DMS 273 (cell line): ENCODE results near the gene PLCL1.

ENCODE experiments used
- DNase-seq: peaks from one replicate; lab custom pipeline; 2025; ENCODE audit not compliant: unreplicated experiment; lab: John Stamatoyannopoulos, UW

The PLCL1 gene

DNA sequence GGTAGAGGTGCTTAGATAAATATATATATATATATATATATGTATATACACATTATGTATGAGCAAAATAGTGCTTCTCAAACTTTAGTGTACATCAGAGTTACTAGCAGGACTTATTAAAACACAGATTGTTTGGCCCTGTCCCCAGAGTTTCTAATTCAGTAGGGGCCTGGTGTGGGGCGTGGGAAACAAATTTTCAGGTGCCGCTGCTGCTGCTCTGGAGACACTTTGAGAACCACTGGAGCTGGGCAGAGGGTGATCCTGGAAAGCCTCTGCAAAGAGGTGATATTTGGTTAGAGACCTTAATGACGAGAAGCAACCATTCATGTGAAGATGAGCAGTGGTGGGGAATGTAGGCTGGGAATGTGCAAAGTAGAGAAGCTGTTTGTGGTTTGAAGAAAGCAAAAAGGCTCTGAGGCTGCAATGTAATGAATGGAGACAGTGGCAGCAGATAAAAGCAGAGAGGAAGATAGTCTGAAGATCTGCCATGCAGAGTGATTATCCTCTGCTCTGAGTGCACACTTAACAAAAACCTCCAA lies 142.9 kb downstream of the PLCL1 start:
- no peak for DNase-seq

DNA sequence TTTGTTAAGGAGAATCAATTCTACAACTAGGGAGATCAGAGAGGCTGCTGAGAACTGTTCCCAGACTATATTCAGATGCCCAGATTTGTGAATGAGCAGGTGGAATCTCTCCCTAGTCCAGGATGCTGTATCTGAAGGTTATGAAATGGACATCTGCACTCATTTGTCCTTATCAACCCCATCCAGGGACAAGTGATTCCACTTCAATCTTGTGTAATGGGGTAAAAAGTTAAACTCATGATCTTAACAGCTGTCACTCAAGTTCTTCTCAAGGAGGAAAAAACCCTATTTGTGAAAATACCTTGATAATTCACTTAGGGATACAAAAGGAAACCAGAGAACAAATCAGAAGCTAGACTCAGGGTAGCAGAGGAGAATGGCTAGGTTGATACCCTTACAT lies 144.8 kb downstream of the PLCL1 start:
- no peak for DNase-seq

DNA sequence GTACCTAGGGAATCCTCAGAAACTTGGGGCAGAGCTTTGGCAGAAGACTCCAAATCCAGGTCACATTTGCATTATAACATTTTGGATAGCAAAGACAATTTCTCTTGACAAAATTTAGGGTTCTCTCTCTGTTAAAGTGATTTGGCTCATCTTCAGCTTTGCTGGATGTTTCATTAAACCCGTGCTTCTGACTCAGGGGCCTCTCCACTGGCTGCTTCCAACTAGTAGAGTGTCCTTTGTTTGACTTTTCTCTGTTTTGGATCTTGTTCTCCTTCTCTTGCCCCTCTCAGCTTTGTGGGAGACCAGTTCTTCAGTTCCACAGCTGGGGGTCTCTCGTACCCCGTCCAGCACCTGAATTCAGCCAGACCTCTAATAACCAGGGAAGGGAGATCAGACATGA lies 145.6 kb downstream of the PLCL1 start:
- DNase-seq: no peak

DNA sequence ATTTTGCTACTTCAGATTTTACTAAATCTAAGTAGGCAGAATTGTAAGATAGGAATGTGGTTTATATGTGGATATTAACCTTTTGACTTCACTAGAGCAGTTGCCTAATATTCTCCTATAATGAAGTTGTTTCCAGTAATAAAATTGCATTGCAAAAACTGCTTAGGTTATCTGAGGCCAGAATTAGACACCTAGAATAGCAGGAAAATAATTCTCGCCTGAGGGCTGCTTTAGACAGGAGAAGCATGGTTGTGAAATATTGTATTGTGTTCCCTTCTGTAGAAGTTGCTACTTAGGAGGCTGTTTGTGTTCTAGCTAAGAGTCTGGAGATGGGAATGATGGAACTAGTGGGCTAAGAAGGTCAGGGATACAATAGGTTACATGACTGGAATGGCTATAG lies 146.3 kb downstream of the PLCL1 start:
- no peak for DNase-seq

DNA sequence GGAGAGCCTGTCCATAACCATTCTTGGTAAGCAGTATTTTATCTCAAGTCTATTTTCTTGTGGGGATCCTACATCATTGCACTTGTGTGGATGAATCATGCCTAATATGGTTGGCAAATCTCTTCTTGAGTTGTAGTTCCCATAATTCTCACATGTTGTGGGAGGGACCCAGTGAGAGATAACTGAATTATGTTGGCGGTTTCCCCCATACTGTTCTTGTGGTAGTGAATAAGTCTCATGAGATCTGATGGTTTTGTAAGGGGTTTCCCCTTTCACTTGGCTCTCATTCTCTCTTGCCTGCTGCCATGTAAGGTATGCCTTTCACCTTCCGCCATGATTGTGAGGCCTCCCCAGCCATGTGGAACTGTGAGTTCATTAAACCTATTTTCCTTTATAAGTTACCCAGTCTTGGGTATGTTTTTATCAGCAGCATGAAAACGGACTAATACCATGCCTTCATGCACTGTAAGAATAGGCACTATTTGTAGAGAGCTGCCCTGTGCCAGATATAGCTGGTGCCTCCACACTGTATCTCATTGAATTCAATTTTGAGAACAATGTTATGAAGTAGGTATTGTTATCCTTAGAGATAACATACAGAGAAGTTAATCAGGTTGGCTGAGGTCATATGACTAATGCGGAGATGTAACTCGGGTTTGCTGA lies 148.3 kb downstream of the PLCL1 start:
- no peak for DNase-seq

DNA sequence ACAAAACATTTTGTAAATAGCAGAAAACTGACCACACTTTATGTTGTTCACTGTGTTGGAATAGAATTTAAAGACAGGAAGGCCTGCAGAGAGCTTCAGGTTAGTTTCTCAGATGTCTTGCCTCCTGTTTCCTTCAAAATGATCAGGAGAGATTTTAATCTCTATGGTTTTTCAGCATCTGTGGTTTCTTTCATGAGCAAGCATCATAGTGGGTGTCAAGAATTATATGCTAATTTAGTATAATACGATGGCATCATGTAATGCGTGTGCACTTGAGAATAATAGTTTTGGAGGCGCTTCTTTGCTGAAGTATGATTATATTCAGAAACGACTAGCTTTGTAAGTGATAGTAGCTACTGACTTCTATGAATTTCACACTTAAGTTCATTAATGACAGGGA lies 149.9 kb downstream of the PLCL1 start:
- DNase-seq: no peak

DNA sequence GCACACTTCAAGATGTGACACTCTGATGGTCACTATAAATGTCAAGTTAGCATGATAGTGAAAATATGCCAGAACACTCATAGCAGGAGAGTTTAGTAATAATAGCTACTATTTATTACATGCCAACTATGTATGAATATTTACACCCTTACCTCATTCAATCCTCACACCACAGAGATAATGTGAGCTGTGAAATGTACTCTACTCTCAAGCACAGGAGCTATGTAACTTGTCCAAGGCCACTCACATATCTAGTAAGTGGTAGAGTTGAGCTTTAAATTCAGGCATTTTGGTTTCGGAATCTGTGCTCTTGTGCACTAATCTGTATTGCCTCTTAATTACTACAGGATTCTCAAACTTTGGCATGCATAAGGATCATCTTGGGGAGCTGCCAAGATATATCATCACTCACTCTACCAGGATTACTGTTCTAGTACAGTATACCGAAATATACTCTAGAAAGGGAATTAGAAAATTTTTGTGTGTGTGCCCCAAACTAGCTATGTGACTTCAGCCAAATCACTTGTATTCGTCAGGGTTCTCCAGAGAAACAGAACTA lies 154.3 kb downstream of the PLCL1 start:
- DNase-seq: no peak

DNA sequence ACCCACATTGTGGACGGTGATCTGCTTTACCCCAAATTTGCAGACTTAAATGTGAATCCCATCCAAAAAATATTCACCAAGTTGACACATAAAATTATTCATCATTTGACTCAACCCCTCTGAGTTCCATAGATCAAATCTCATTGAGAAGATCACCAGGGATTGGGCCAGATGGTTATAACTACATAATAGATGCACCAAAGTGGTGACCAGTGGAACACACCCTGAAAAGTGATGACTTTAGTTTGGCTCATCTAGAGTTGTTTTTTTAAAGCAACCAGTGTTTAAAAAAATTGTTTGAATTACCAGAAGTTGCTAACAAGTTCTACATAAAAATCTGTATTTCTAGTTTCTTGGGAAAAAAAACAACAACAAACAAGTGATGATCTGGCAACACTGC lies 155.0 kb downstream of the PLCL1 start:
- no peak for DNase-seq

DNA sequence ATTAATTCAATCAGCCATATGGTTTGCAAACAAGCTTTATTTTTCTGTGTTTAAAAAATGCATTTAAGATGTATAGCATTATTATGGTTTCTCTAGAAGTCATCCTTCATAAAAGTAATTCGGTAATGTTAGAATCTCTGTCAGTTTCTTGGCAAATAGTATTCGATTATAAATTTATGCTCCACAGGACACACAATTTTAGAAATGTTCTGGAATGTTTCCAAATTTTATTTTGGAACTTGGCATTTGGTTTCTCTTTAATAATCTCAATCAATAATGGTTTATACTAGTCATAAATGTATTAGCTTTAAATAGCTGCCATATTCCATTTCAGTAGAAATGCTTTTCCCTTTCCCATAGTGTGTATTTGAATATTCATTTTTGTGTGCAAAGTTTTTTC lies 156.4 kb downstream of the PLCL1 start:
- no peak for DNase-seq

DNA sequence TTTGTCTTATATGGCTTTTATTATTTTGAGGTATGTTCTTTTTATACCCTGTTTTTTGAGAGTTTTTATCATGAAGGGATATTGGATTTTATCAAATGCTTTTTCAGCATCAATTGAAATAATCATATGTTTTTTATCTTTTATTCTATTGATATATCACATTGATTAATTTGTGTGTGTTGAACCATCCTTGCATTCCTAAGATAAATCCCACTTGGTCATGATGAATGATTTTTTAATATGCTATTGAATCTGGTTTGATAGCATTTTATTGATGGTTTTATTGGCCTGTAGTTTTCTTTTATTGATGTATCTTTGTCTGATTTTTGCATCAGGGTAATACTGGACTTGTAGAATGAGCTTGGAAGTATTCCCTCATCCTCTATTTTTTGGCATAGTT lies 160.3 kb downstream of the PLCL1 start:
- DNase-seq: no peak

DNA sequence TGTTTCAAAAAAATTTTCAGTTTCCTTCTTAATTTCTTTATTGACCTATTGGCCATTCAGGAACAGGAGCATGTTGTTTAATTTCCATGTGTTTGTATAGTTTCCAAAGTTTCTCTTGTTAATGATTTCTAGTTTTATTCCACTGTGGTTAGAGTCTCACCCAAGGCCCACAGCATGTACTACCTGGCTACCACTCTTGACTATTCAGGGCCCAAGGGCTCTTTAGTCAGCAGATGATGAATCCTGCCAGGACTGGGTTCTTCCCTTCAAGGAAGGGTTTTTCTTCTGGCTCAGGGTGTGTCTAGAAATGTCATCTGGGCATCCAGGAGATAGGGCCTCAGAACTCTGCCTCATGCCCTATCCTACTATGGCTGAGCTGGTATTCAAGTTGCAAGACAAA lies 161.4 kb downstream of the PLCL1 start:
- DNase-seq: no peak

DNA sequence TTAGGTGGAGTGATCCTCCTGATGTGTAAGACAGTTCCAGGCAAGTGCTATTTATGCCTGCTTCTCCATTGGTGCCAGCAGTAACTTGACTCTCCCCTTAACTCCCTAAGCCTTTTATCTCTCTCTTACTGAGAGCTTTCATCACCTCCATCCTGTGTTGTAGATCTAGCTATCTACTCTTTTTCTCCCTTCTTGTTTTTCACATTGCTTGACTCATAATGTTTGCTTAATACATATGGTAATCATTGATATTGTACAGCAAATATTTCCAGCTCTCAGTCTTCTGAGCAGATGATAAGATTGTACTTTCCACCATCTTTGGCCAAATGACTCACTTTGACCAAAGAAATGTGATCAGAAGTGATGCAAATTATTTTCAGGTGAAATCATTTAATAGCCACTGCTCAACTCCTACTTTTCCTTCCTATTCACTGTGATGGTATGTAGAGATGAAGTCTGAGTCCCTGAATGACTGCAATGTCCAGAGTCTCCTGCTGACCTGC lies 165.0 kb downstream of the PLCL1 start:
- DNase-seq: no peak

DNA sequence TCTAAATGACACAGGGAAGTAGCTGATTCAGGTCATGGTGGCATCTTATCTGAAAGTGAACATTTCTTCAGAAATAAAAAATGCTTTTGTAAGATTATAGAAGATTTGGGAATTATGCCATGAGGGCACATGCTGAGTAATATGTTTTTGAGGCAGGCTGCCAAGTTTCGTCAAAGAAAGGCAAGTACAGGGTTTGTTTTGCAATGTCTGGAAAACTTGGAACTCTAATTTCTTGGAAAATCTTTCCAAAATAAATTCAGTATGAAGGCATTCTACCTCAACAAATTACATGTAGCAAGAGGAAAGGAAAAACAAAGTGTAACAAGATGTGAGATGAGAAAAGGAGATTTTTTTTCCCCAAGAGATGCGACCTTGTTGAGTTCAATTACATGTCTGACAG lies 167.7 kb downstream of the PLCL1 start:
- DNase-seq: no peak

DNA sequence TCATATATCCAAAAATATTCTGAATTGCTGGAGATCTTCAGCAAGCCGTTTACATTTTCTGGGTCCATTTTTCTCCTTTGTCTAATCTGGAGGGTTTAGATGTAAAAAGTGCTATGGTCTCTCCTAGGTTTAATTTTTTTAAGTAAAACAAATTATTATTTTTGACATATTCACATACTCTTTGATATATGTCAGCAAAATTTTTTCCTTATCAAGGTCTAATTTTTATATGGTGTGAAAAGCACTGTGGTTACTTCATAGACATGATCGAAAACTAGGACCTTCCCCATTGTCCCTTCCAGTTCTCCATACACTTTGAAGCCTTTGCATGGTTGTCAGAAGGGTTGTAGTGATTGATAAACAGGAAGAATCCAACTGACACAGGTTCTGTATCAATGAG lies 168.2 kb downstream of the PLCL1 start:
- DNase-seq: no peak

DNA sequence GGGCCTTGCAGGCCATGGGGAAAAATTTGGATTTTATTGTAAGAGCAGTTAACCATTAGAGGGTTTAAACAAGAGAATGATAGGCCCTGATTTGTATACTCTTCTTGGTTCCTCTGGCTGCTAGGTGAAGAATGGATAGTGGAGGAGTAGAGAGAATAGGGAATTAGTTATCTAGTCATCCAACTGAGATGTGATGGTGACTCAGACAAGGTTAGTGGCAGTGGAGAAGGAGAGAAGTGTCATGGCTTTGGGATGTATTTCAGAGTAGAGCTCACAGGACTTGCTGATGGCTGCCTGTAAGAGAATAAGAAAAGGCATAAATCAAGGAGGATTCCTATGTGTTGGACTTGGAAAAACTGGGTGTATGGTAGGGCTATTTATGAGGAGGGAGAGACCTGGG lies 169.4 kb downstream of the PLCL1 start:
- DNase-seq: no peak

DNA sequence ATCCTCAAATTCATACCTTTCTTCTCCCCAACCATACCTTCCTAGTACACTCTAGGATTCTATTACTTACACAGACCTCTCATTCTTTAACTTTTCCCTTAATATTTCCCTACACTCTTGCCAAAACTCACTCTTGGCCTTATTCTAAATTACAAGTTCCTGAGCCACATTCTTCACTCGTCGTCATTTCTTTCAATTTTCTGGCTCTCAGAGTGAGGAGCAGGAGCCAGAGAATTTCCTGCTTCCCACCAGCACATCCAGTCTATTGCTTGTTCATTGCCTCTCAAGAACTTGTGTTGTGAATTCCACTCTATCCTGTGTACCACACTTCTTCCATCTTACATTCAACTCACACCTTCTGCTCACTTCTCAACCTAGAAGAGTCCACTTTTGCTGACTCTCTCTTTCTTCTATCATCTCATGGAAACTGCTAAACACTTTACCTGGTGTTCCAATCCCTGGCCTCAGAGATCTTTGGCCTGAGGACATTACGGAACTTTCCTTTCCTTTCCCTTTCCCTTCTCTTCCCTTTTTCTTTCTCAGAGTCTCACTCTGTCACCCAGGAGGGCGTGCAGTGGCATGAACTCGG lies 171.6 kb downstream of the PLCL1 start:
- no peak for DNase-seq

DNA sequence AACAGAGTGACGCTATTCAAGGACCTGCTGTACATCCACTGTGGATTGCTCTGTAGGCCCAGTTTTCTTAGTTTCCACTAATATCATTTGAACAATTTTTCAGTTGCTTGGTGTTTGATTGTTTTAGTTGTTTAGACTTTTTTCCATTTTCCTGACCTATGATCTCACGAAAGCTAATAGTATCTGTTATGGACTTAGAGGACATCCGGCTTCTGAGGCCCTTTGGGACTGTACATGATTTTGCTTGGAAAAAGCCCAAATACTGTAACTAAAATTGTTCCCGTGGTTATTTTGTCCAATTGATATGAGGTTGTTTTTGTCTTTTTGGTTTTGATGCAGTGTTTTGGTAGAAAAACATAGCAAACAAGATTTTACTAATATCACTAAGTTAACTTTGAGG lies 174.6 kb downstream of the PLCL1 start:
- DNase-seq: no peak

DNA sequence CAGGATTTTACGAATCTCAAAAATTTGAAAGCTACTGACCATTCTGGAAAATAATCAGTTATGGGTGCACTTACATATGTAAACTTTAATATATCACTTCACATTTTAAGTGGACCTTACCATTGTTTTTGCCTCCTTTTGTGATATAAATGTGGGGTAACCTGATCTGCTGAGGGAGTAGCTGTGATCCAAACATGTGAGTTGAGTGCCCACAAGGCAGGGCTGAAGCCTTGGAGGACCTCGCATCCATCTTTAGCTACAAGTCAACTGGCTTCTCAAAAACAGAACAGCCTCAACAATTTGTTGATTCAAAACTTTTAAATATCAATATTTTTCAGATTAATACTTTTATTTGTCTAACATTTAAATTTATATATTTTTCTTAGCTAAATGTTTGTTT lies 178.2 kb downstream of the PLCL1 start:
- no peak for DNase-seq

DNA sequence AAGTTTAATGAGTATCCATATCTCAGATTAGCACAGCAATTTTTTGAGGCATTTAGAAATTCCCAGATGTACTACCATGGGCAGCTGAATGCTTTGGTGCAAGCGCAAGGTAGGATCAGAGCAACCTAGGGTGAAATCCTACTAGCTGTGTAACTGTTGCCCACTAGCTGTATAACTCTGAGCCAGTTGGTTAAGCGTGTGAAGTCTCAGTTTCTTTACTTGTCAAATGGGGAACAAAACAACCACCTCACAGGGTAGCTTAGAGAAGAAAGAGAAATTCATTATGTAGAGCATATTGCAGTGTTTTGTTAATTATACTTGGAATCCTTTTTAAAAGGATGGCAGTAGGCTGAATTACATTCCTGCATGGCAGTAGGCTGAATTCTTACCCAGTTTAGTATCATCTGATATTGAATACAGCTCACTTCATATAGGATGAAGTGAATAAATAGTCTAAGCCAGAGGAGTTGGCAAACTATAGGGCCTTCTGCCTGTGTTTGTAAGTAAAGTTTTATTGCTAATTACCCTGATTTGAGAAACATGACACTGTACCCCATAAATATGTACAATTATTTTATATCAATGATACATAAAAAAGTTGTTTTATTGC lies 180.7 kb downstream of the PLCL1 start:
- no peak for DNase-seq

DNA sequence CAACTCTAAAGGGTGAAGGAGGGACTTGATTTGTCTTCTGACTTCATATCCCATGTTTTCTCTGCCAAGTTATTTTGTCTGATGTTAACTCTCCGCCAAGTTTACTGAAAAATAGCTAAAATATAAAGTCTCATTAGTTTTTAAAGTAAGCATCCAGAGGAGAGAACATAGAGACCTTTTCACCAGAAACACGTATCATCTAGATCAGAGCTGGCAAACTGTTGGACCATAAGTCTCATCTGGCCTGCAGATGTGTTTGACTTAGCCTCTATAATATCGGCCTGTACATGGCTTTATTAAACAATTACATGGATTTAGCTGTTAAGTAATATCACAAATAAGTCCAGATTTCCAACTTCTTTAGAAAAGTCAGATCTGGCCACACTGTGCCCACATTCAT lies 182.6 kb downstream of the PLCL1 start:
- DNase-seq: no peak

DNA sequence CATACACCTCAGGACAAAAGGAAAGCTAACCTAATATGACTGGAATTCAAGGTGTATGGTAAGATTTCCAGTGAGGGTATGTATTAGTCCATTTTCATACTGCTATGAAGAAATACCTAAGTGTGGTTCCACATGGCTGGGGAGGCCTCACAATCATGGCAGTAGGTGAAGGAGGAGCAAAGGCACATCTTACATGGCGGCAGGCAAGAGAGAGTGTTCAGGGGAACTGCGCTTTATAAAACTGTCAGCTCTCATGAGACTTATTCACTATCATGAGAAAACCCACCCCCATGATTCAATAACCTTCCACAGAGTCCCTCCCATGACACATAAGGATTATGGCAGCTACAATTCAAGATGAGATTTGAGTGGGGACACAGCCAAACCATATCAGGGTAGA lies 186.0 kb downstream of the PLCL1 start:
- DNase-seq: no peak

DNA sequence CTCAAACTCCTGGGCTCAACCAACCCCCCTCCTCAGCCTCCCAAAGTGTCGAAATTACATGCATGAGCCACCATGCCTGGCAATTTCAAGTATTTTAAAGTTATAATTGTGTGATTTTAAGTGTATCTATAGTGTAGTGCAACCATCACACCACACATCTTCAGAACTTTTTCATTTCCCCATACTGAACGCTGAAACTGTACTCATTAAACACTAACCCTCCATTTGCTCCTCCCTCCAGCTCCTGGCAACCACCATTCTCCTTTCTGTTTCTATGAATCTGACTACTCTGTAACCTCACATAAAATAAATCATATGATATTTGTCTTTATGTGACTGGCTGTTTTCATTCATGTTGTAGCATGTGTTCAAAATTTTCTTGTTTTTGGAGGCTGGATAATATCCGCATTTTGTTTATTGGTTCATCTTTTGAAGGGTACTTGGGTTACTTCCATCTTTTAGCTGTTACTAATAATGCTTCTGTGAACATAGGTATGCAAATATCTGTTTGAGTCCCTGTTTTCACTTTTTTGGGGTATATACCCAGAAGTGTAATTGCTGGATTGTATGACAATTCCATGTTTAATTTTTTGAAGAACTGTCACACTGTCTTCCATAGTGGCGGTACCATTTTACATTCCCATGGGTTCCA lies 188.2 kb downstream of the PLCL1 start:
- no peak for DNase-seq
